Measurements from ENCODE around the gene PDE3A.

DNA sequence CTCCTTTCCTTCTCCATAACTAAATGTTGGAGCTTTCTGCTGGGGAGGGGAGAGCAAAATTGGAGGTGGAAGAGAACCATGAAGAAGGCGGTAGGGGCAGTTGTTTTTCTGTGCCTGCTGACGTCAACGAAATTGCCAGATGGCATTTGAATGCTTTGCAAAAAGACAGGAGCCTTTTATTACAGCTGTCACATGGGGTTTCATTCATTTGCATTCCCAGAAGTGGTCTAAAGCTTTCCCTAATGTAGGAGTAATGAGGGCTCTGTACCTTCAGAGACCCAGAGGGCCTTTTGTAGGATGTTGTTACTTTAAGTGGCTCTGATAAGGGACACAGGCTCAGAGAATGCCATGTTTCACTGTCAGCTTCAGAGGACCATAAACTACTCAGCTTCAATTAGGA, 219.7 kb downstream of the PDE3A start:
- TF ChIP-seq, protein P1, sequence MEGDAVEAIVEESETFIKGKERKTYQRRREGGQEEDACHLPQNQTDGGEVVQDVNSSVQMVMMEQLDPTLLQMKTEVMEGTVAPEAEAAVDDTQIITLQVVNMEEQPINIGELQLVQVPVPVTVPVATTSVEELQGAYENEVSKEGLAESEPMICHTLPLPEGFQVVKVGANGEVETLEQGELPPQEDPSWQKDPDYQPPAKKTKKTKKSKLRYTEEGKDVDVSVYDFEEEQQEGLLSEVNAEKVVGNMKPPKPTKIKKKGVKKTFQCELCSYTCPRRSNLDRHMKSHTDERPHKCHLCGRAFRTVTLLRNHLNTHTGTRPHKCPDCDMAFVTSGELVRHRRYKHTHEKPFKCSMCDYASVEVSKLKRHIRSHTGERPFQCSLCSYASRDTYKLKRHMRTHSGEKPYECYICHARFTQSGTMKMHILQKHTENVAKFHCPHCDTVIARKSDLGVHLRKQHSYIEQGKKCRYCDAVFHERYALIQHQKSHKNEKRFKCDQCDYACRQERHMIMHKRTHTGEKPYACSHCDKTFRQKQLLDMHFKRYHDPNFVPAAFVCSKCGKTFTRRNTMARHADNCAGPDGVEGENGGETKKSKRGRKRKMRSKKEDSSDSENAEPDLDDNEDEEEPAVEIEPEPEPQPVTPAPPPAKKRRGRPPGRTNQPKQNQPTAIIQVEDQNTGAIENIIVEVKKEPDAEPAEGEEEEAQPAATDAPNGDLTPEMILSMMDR (IDR thresholded peaks at IDR 0.05), result no peak
- no peak for TF ChIP-seq POLR2A (IDR thresholded peaks at IDR 0.05)
